ENCODE data around the gene FMNL2.

The FMNL2 gene

GRCh38 chr2:152560873-152561595 lies 226.1 kb downstream of the FMNL2 start:
- DNase-seq, result no peak

DNA sequence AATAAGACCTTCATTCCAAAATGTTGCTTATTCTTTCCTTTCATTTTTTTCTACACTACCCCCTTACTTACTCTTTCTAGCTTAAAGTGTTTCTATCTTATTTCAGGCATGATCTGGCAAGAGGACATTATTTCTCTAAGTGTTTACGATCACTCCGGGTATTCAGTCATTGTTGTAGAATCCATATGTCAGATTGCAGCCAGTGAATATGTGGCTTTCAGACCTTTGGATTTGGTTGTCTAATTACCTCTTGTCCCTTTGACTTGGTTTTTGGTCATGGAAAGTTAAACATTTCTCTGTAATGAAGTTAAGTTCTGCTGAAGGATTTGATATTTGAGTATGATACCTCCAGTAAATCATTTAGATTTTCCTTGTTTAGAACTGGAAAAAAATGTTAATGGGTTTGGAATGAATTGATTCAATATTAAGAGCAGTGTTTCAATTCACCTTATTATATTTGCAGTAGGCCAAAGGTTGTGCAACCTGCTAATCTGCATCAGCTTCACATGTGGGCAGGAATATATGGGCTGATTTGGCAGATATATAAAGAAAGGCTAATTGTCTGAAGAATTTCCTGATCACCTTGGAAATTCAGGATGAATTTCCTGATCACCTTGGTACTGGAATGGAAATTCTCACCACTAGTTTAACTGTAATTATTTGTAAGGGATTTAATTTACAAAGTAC lies 227.4 kb downstream of the FMNL2 start:
- no peak for DNase-seq

DNA sequence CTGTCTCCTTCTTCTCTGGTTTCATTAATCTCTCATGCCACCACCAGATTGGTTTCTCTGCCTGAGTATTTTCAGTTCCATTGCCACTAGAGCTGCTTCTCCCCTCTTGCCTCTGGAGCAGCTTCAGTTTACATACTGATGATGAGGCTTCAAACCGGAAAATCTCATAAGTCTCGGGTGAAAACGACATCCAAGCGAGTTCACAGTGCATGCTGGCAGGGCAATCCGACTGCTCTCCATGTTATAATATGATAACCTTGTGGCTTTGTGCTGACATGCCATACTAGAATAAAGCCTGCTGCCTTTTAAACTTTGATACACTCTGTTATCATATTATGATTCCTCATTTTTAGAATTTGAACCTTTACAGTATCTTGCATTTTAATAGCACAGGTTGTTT lies 228.8 kb downstream of the FMNL2 start:
- no peak for DNase-seq

GRCh38 chr2:152564754-152565551 lies 230.0 kb downstream of the FMNL2 start:
- no peak for DNase-seq

- no peak for DNase-seq
Observed at GRCh38 chr2:152565884-152566727, 231.1 kb downstream of the FMNL2 start.

DNA sequence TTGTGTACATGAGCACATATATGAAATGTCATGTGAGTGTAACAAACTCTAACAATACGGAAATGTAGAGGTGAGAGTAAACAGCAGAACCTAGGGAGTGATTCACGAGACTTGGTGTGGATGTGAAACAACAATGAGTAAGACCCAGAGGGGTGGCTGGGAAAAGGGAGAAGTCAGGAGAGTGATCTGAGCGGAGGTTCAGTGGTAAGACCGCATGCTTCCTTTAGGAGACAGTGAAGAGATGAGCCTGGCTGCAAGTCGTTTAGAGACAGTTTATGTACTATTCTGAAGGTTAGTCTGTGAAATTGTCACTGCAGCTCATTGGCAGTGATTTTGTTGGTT lies 231.7 kb downstream of the FMNL2 start:
- DNase-seq, result no peak

DNA sequence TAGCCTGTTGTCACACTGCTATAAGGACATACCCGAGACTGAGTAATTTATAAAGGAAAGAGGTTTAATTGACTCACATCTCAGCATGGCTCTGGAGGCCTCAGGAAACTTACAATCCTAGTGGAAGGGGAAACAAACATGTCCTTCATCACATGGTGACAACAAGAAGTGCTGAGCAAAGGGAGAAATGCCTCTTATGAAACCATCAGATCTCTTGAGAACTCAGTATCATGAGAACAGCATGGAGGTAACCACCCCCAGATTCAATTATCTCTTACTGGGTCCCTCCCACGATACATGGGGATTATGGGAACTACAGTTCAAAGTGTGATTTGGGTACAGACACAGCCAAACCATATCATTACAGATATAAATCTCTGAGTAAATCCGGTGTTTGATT lies 233.6 kb downstream of the FMNL2 start:
- DNase-seq, result no peak

- DNase-seq, result no peak
Observed at GRCh38 chr2:152569186-152569585, 234.2 kb downstream of the FMNL2 start.

- DNase-seq, result no peak
Observed at GRCh38 chr2:152571048-152571766, 236.2 kb downstream of the FMNL2 start.

- no peak for DNase-seq
Observed at GRCh38 chr2:152572031-152572430, 237.1 kb downstream of the FMNL2 start.

DNA sequence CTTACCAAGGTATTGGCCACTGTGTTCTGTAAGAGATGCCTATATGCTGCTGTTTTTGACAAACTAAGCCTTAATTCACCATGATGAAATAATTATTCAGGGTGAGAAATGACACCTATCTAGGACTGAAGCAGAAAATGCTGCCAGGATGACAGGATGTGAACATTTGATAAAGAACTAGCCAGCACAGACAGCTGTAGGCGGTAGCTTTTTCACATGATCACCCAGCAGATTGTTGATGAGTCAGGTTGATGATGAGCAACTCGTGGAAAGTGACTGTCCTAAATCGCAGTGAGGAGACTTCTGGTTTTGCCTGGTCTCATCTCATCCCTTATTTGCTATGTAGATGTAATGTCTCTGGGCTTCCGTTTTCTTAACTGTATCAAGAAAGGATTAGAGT lies 238.2 kb downstream of the FMNL2 start:
- DNase-seq, result no peak

- DNase-seq, result no peak
Observed at GRCh38 chr2:152577579-152577978, 242.6 kb downstream of the FMNL2 start.

GRCh38 chr2:152578573-152578972 lies 243.6 kb downstream of the FMNL2 start:
- DNase-seq, result no peak

DNA sequence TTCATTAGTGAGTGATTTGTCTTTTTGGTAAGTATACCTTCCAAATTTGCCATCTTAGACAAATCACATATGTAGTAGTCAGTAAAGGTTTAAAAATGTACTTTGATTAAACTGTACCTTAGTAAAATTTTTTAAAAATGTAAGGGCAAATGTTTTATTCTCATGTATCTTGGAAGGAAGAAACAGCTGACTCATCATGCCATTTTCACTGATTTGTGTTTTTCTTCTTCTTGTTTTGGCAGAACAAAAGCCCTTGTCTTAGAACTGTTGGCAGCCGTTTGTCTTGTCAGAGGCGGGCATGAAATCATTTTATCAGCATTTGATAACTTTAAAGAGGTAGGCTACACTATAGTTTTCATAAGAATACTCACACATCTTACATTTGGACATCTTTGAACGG lies 245.7 kb downstream of the FMNL2 start:
- DNase-seq, result no peak

- no peak for DNase-seq
Observed at GRCh38 chr2:152581360-152581759, 246.4 kb downstream of the FMNL2 start.

GRCh38 chr2:152582081-152582480 lies 247.1 kb downstream of the FMNL2 start:
- DNase-seq, result no peak

DNA sequence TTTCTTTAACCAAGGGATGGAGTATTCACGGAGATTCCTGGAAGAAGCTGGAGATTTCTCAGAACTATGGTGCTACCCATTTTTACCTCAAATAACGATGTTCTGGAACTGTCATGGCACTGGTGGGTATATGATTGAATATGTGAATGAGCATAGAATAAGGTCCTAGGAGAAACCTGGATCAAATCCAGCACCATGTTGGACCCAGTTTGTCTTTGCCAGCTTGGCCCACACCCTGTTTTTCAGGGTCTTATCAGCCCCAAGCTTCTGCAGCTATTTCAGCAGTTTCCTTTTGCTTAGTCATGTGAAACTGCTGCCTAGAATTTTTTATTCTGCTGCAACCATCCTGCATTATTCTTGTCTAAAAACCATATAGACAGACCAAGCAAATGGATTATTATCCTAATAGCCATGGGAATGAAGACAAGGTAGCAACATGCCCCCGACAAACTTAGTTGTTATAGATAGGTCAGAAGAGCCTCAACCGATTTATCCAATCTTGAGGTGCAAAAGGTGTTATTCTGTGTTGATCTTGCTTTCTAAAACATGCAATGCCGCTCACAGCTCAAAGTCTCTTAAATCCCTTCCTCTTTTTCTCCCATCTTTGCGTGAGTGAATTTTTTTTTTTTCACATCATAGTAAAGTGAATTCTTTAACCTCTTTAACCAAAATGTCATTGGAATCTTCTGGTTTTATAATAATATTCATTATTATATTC lies 248.7 kb downstream of the FMNL2 start:
- no peak for DNase-seq

GRCh38 chr2:152584301-152584700 lies 249.3 kb downstream of the FMNL2 start:
- DNase-seq, result no peak

DNA sequence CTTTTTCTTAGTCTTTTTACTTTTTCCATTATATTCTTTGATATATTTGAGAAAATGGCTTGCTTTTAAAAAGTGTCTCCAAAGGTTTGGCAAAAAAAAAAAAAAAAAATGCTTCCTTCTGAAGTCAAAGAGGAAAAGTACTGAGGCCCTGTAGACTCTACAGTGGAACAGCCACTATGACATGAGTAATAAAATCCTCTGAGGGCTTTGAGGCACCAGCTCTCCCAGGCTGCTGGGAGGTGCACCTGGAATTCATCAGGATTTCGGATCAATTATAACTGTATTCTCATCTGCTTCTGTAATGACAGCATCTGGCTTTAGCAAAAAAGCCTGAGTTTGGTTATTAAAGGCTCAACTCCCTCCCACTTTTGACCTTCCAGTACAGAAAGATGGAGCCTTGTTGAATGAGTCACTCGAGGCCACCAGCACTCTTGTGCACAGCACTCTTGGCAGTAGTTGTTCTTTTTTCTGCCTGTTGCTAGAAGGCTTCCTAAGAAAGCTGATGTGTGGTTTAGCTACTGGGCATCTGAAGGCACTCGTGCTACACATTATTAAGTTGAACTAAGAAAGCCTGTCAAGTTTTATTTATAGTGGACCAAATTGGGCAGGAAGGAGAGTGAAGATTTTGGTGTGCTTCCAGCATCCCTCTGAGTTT lies 251.0 kb downstream of the FMNL2 start:
- DNase-seq, result no peak

GRCh38 chr2:152587187-152587947 lies 252.4 kb downstream of the FMNL2 start:
- DNase-seq, result no peak

Data from NCI-H510A treated with DMSO at 0.1 percent for 48 hours (cell line).